Measurements from ENCODE around the gene CLSTN2. TPM values are rescaled to one million over a fixed set of nuclear protein-coding genes. Genes with fewer than 3 reads are reported as not detected.

CLSTN2 gene
- total and polyA plus RNA-seq, 2 experiments from 2014 or later, result 23.0 to 27.0 TPM

DNA sequence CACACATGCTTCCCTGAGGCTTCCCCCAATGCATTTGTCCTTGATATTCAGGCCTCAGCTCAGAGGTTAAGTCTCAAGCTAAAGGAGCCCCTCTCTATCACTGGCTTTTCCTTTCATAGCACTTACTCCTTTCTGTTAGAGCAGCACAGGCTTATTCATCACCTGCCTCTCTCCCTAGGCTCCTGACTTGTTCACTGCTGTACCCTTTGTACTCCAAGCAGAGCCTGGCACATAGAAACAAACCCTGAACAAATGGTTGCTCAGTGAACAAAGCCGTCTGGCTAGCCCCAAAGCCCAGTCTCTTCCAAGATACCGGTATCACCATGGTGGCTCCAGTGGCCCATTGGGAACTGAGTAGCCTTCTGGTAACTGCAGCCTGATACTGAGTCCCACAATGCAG lies 511.7 kb downstream of the CLSTN2 start:
- Histone ChIP-seq H3K4me1 (ENCODE audit: insufficient read depth) (peaks cover 9% of the 10 kb centered on the region), H3K36me3 (replicated peaks; ENCODE audit: insufficient read depth, low read depth) (no peaks in the 10 kb centered on the region), H3K27me3 (no peaks in the 10 kb centered on the region), H3K9me2 (replicated peaks; ENCODE audit: insufficient read depth) (no peaks in the 10 kb centered on the region), H3K4me2 (no peak overlapping the region), H4K20me1 (ENCODE audit: insufficient read depth, poor library complexity, severe bottlenecking) (no peaks in the 10 kb centered on the region), H3K9me3 (ENCODE audit: low read depth) (no peaks in the 10 kb centered on the region), H2AFZ (no peak overlapping the region), H3K4me3 (no peak overlapping the region), H3K79me2 (no peaks in the 10 kb centered on the region), H3K27ac (no peak overlapping the region)
- 69% methylated on average over 2 of the region's 2 CpGs for WGBS (ENCODE audit: low lambda C conversion rate, missing lambda C conversion rate)
- TF ChIP-seq EZH2phosphoT487 (IDR thresholded peaks at IDR 0.05; ENCODE audit: low read depth, severe bottlenecking, unreplicated experiment) (no peak), EZH2 (IDR thresholded peaks at IDR 0.05; ENCODE audit: borderline replicate concordance) (no peak)
- TF ChIP-seq, protein P1, sequence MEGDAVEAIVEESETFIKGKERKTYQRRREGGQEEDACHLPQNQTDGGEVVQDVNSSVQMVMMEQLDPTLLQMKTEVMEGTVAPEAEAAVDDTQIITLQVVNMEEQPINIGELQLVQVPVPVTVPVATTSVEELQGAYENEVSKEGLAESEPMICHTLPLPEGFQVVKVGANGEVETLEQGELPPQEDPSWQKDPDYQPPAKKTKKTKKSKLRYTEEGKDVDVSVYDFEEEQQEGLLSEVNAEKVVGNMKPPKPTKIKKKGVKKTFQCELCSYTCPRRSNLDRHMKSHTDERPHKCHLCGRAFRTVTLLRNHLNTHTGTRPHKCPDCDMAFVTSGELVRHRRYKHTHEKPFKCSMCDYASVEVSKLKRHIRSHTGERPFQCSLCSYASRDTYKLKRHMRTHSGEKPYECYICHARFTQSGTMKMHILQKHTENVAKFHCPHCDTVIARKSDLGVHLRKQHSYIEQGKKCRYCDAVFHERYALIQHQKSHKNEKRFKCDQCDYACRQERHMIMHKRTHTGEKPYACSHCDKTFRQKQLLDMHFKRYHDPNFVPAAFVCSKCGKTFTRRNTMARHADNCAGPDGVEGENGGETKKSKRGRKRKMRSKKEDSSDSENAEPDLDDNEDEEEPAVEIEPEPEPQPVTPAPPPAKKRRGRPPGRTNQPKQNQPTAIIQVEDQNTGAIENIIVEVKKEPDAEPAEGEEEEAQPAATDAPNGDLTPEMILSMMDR (IDR thresholded peaks at IDR 0.05; ENCODE audit: poor library complexity), result no peak
- DNase-seq (ENCODE audit: low spot score), result no peak

DNA sequence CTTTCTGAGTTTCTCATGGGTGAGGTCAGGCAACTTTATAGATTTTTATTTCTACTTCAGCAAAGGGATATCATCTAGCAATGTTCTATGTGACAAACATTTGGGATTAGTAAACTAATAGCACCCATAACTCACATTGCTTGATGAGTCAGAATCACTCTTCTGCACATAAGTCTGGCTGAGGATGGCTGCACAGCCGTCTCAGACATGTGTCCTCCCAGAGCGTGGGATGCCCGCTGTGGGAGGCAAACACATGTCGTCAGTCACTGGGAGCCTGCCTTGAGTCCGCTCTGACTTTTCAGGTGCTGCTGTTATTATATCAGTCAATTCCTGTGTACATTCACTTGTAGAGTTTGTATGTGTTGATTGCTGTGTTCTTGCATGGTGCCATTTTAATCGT lies 512.2 kb downstream of the CLSTN2 start:
- Histone ChIP-seq H3K79me2 (no peaks in the 10 kb centered on the region), H3K9me2 (replicated peaks; ENCODE audit: insufficient read depth) (no peaks in the 10 kb centered on the region), H3K27me3 (no peaks in the 10 kb centered on the region), H3K9me3 (ENCODE audit: low read depth) (no peaks in the 10 kb centered on the region), H3K27ac (no peak overlapping the region), H3K4me3 (no peak overlapping the region), H3K36me3 (replicated peaks; ENCODE audit: insufficient read depth, low read depth) (no peaks in the 10 kb centered on the region), H3K4me2 (no peak overlapping the region), H4K20me1 (ENCODE audit: insufficient read depth, poor library complexity, severe bottlenecking) (no peaks in the 10 kb centered on the region), H2AFZ (no peak overlapping the region), H3K4me1 (ENCODE audit: insufficient read depth) (peaks cover 9% of the 10 kb centered on the region)
- DNase-seq (ENCODE audit: low spot score), result no peak
- TF ChIP-seq EZH2 (IDR thresholded peaks at IDR 0.05; ENCODE audit: borderline replicate concordance), result no peak
- TF ChIP-seq EZH2phosphoT487 (IDR thresholded peaks at IDR 0.05; ENCODE audit: low read depth, severe bottlenecking, unreplicated experiment), result no peak
- TF ChIP-seq, protein P1 (IDR thresholded peaks at IDR 0.05; ENCODE audit: poor library complexity), result no peak
- 91% methylated on average over 6 of the region's 6 CpGs for whole genome bisulfite sequencing (ENCODE audit: low lambda C conversion rate, missing lambda C conversion rate)

DNA sequence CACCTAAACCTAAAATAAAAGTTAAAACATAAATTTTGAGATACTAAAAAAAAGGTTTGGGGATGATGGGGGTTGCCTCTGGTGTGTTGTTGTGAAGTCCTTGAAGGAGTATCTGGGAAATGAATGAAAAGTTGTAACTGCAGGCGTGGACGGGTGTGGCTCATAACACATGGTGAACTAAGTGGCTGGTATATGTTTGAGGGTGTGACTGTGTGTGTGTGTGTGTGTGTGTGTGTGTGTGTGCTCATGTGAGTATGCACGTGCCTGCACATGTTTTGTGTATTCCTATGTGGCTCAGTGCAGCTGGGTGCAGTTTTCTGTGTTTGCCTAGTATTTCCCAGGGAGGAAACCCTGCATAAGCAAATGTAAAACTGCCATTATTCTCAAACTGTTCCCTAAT lies 513.0 kb downstream of the CLSTN2 start:
- H3K27me3 ChIP-seq, result no peaks in the 10 kb centered on the region
- no peak overlapping the region for H2AFZ ChIP-seq
- H3K79me2 ChIP-seq, result no peaks in the 10 kb centered on the region
- no peaks in the 10 kb centered on the region for H3K36me3 ChIP-seq (replicated peaks; ENCODE audit: insufficient read depth, low read depth)
- TF ChIP-seq, protein P1 (IDR thresholded peaks at IDR 0.05; ENCODE audit: poor library complexity), result no peak
- no peak for TF ChIP-seq EZH2phosphoT487 (IDR thresholded peaks at IDR 0.05; ENCODE audit: low read depth, severe bottlenecking, unreplicated experiment)
- TF ChIP-seq EZH2 (IDR thresholded peaks at IDR 0.05; ENCODE audit: borderline replicate concordance), result no peak
- no peaks in the 10 kb centered on the region for H4K20me1 ChIP-seq (ENCODE audit: insufficient read depth, poor library complexity, severe bottlenecking)
- H3K9me3 ChIP-seq (ENCODE audit: low read depth), result no peaks in the 10 kb centered on the region
- H3K4me1 ChIP-seq (ENCODE audit: insufficient read depth), result peaks cover 9% of the 10 kb centered on the region
- WGBS (ENCODE audit: low lambda C conversion rate, missing lambda C conversion rate), result 82% methylated on average over 3 of the region's 3 CpGs
- H3K9me2 ChIP-seq (replicated peaks; ENCODE audit: insufficient read depth), result no peaks in the 10 kb centered on the region
- no peak for DNase-seq (ENCODE audit: low spot score)
- no peak overlapping the region for H3K4me3 ChIP-seq
- no peak overlapping the region for H3K4me2 ChIP-seq
- H3K27ac ChIP-seq, result no peak overlapping the region

Measured in hepatocyte (in vitro differentiated cells).